A549 (cell line): Measurements from ENCODE around the gene AQP12B. TPM values are rescaled to one million over a fixed set of nuclear protein-coding genes. Genes with fewer than 3 reads are reported as not detected.

Experiments
- ATAC-seq, 2 experiments: fragments of 200-7000 bp in 1 of 2; fragments of >200 bp in 1 of 2; cut with Nextera tagmentation in 1 of 2; cut with Tn5 transposase in 1 of 2; 3 replicates each; pipeline versions ENCODE4 v1.8.0 to v1.9.1; 2018 to 2020; ENCODE audit warnings: mild to moderate bottlenecking in 1 of 2, moderate library complexity in 1 of 2
- CTCF ChIA-PET: fragments of 300-600 bp; sonication (Branson Sonifier 250); formaldehyde crosslinking; extraction: SDS; loops from one replicate; lab custom pipeline; 2021; ENCODE audit warnings: antibody characterized with exemption, inconsistent platforms; lab: Yijun Ruan, JAX
- POLR2A ChIA-PET: fragments of 350-600 bp; formaldehyde crosslinking; extraction: SDS; loops from one replicate; lab custom pipeline; 2021; ENCODE audit warnings: antibody characterized with exemption, inconsistent platforms; lab: Yijun Ruan, JAX
- DNase-seq, 2 experiments: peaks; one replicate each; pipeline versions ENCODE4 v3.0.0 to v3.0.0-alpha.2; 2011 to 2016; ENCODE audit warnings: low read depth in 1 of 2, low spot score in 1 of 2
- FAIRE-seq: peaks from 2 replicates; lab custom pipeline; 2011; peaks lifted over from hg19 to GRCh38; lab: Jason Lieb, UNC
- H3K27ac ChIP-seq, 2 experiments: fragments of >200 bp; sonication (Bioruptor Twin); formaldehyde crosslinking; 3 replicates each; pipeline ENCODE4 v1.5.1; 2016 to 2017
- H3K4me1 ChIP-seq: fragments of >200 bp; sonication (Bioruptor Twin); formaldehyde crosslinking; 3 replicates; pipeline ENCODE4 v1.6.1; 2016
- H3K4me2 ChIP-seq: fragments of >200 bp; sonication (Bioruptor Twin); formaldehyde crosslinking; 3 replicates; pipeline ENCODE4 v1.6.1; 2016
- H3K4me3 ChIP-seq: fragments of >200 bp; sonication (Bioruptor Twin); formaldehyde crosslinking; 3 replicates; pipeline ENCODE4 v1.5.1; 2016
- H3K9me3 ChIP-seq: fragments of >200 bp; sonication (Bioruptor Twin); formaldehyde crosslinking; 3 replicates; pipeline ENCODE4 v1.6.1; 2016
- CBX8 ChIP-seq: fragments of 200-600 bp; sonication (generic); IDR thresholded peaks from 2 replicates; pipeline ENCODE4 v1.6.1; 2016
- CEBPB ChIP-seq, 2 experiments: fragments of >200 bp in 1 of 2; sonication (Bioruptor Twin) in 1 of 2; formaldehyde crosslinking in 1 of 2; IDR thresholded peaks; 2 replicates each; pipeline ENCODE4 v1.6.1; 2012 to 2016
- CHD4 ChIP-seq: fragments of 200-600 bp; sonication (generic); IDR thresholded peaks from 2 replicates; pipeline ENCODE4 v1.6.1; 2016; ENCODE audit warnings: antibody characterized with exemption, mild to moderate bottlenecking, borderline replicate concordance
- EHMT2 ChIP-seq: fragments of 200-600 bp; sonication (generic); IDR thresholded peaks from 2 replicates; pipeline ENCODE4 v1.6.1; 2016; ENCODE audit warnings: antibody characterized with exemption, low read depth, mild to moderate bottlenecking, moderate library complexity
- FOXS1 ChIP-seq: fragments of 250-450 bp; sonication (Bioruptor Pico); IDR thresholded peaks from 2 replicates; pipeline ENCODE4 v1.5.0; 2020; ENCODE audit warnings: mild to moderate bottlenecking, moderate library complexity
- GATA3 ChIP-seq: IDR thresholded peaks from 2 replicates; pipeline ENCODE4 v1.6.1; 2012; ENCODE audit warnings: borderline replicate concordance
- HDAC2 ChIP-seq: fragments of 200-600 bp; sonication (generic); IDR thresholded peaks from 2 replicates; pipeline ENCODE4 v1.6.1; 2016
- HOXA7 ChIP-seq: fragments of 250-450 bp; sonication (Bioruptor Pico); IDR thresholded peaks from 2 replicates; pipeline ENCODE4 v1.5.0; 2020; ENCODE audit warnings: mild to moderate bottlenecking, moderate library complexity
- KDM1A ChIP-seq: fragments of 200-600 bp; sonication (generic); IDR thresholded peaks from 2 replicates; pipeline ENCODE4 v1.6.1; 2016; ENCODE audit warnings: low read depth, mild to moderate bottlenecking
- MAFK ChIP-seq: fragments of 450-650 bp; IDR thresholded peaks from 2 replicates; pipeline ENCODE4 v1.6.1; 2014; ENCODE audit not compliant: partially characterized antibody
- NFE2L2 ChIP-seq: fragments of 150-350 bp; conservative IDR thresholded peaks from 2 replicates; pipeline ENCODE4 v1.6.1; 2014; ENCODE audit warnings: low read length
- NR3C1 ChIP-seq: fragments of >200 bp; sonication (Bioruptor Twin); formaldehyde crosslinking; IDR thresholded peaks from 3 replicates; pipeline ENCODE4 v1.6.1; 2017
- RCOR1 ChIP-seq: fragments of 150-350 bp; IDR thresholded peaks from 2 replicates; pipeline ENCODE4 v1.6.1; 2014; ENCODE audit warnings: antibody characterized with exemption, low read length, low read depth
- TP53 ChIP-seq: fragments of 250-450 bp; sonication (Bioruptor Pico); IDR thresholded peaks from 2 replicates; pipeline ENCODE4 v1.5.0; 2021; ENCODE audit warnings: mild to moderate bottlenecking, moderate library complexity
- ZC3H11A ChIP-seq: fragments of 450-650 bp; IDR thresholded peaks from 2 replicates; pipeline ENCODE4 v1.6.1; 2014; ENCODE audit warnings: antibody characterized with exemption, mild to moderate bottlenecking
- WGBS: methylation state at CpG from one replicate; pipeline ENCODE4 v1.1.6; 2017; ENCODE audit errors: missing lambda C conversion rate; 5-methylcytosine and 5-hydroxymethylcytosine counted together
- polyA plus RNA-seq, 4 experiments: library from polyadenylated mRNA; depleted of rRNA in 3 of 4; stranded (reverse); fragments of >200 nt; fragmentation: RNase III in 1 of 4; extraction: RNeasy Plus Mini Kit Qiagen cat#74134 plus additional on column Dnase treatment in 1 of 4; gene quantifications; 2 replicates in 3 of 4; 3 replicates in 1 of 4; pipeline ENCODE4 v1.2.3, GENCODE V29; 2011 to 2017
- TF ChIP-seq, protein P1 (sequence below): fragments of 200-600 bp; sonication (generic); IDR thresholded peaks from 2 replicates; pipeline ENCODE4 v1.6.1; 2016; ENCODE audit warnings: antibody characterized with exemption, mild to moderate bottlenecking, moderate library complexity
- TF ChIP-seq, protein P2 (sequence below): fragments of >200 bp; sonication (Bioruptor Twin); formaldehyde crosslinking; IDR thresholded peaks from 3 replicates; pipeline ENCODE4 v1.5.1; 2016
- TF ChIP-seq, protein P3 (sequence below): IDR thresholded peaks from 2 replicates; pipeline ENCODE4 v1.6.1; 2012
- TF ChIP-seq, protein P4 (sequence below): fragments of >200 bp; sonication (Bioruptor Twin); formaldehyde crosslinking; IDR thresholded peaks from 3 replicates; pipeline ENCODE4 v1.6.1; 2016

The AQP12B gene
- polyA plus RNA-seq, 2 of the 4 experiments (the other 2 are of a cell fraction), result not detected

DNA sequence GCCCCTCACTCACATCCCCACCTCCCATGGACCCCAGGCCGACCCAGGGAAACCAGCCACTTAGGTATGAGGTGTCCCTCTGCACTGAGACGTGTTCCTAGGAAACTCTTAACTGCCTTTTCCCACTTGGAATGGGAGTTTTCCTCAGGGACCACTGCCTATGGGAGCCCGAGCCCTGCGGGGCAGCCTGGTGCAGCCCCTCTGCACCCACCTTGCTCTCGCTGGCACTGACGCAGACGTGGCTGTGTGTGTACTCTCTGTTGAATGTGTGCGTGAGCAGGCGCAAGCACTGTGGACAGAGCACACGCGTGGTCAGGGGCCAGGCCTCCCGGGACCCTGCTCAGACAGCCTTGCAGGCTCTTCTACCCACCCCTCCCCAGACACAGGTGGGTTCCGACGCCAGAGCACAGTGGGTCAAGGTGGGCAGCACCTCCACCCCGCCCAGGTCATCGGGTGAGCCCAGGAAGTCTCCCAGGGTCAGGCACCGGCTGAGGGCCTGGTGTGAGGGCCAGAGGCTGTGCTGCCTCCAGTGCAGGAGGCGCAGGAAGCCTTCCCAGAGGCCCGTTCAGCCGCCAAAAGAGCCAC, 39.0 kb upstream of the AQP12B start:
- no peak for ATAC-seq
- TF ChIP-seq HDAC2, result no peak
- TF ChIP-seq GATA3, result no peak
- TF ChIP-seq CHD4, result no peak
- TF ChIP-seq, protein P1, sequence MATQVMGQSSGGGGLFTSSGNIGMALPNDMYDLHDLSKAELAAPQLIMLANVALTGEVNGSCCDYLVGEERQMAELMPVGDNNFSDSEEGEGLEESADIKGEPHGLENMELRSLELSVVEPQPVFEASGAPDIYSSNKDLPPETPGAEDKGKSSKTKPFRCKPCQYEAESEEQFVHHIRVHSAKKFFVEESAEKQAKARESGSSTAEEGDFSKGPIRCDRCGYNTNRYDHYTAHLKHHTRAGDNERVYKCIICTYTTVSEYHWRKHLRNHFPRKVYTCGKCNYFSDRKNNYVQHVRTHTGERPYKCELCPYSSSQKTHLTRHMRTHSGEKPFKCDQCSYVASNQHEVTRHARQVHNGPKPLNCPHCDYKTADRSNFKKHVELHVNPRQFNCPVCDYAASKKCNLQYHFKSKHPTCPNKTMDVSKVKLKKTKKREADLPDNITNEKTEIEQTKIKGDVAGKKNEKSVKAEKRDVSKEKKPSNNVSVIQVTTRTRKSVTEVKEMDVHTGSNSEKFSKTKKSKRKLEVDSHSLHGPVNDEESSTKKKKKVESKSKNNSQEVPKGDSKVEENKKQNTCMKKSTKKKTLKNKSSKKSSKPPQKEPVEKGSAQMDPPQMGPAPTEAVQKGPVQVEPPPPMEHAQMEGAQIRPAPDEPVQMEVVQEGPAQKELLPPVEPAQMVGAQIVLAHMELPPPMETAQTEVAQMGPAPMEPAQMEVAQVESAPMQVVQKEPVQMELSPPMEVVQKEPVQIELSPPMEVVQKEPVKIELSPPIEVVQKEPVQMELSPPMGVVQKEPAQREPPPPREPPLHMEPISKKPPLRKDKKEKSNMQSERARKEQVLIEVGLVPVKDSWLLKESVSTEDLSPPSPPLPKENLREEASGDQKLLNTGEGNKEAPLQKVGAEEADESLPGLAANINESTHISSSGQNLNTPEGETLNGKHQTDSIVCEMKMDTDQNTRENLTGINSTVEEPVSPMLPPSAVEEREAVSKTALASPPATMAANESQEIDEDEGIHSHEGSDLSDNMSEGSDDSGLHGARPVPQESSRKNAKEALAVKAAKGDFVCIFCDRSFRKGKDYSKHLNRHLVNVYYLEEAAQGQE, result no peak
- no peak for TF ChIP-seq CBX8
- TF ChIP-seq RCOR1, result no peak
- no peak for TF ChIP-seq ZC3H11A
- no peak for TF ChIP-seq NFE2L2
- TF ChIP-seq, protein P2, sequence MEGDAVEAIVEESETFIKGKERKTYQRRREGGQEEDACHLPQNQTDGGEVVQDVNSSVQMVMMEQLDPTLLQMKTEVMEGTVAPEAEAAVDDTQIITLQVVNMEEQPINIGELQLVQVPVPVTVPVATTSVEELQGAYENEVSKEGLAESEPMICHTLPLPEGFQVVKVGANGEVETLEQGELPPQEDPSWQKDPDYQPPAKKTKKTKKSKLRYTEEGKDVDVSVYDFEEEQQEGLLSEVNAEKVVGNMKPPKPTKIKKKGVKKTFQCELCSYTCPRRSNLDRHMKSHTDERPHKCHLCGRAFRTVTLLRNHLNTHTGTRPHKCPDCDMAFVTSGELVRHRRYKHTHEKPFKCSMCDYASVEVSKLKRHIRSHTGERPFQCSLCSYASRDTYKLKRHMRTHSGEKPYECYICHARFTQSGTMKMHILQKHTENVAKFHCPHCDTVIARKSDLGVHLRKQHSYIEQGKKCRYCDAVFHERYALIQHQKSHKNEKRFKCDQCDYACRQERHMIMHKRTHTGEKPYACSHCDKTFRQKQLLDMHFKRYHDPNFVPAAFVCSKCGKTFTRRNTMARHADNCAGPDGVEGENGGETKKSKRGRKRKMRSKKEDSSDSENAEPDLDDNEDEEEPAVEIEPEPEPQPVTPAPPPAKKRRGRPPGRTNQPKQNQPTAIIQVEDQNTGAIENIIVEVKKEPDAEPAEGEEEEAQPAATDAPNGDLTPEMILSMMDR, result no peak
- no peak for TF ChIP-seq EHMT2
- TF ChIP-seq, protein P3, sequence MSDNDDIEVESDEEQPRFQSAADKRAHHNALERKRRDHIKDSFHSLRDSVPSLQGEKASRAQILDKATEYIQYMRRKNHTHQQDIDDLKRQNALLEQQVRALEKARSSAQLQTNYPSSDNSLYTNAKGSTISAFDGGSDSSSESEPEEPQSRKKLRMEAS, result no peak
- no peak overlapping the region for H3K4me2 ChIP-seq
- no peak overlapping the region for H3K27ac ChIP-seq
- FAIRE-seq, result no peak
- ChIA-PET CTCF (no interaction called here), POLR2A (no interaction called here)
- H3K4me3 ChIP-seq, result no peak overlapping the region
- DNase-seq, result no peak
- no peaks in the 10 kb centered on the region for H3K4me1 ChIP-seq
- no peaks in the 10 kb centered on the region for H3K9me3 ChIP-seq
- WGBS, result 52% methylated on average over 14 of the region's 20 CpGs

DNA sequence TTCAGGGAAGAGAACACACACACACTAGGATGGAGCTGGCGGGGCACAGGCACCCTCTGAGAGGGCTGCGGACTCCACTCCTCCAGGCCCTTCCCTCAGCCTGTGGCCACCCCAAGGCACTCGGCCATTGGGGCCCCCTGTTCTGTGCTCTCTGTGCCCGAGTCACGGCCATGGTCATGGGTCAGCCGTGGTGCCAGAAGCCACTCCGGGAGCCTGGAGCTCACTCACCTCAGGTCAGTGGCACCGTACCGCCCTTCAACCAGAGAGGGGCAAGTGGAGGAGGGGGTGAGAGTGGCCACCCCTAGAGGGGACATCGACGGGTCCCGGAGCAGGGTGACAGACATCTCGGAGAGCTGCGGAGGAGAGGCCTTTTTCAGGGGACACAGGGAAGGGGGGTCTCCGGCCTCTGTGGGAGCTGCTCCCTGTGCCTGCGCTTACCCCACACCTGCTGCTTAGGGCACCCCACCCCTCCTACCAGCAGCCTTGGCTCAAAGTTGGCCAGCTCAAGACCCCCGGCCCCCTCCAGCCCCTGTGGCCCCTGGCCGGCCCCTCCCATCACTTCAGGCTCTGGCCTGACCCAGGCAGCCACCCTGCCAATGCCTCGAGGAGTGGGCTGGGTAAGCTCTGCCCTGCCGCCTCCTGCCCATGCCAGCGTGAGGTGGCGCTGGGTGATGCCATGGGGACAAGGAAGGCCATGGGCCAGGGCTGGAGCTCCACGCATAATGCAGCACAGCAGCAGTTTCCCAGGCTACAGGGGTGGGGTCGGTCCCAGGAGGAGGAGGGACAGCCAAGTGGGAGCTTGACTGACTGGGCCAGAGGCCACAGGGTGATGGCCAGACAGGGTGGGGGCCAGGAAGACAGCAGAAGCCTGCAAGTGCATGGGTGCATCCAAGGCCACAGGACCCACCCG, 38.3 kb upstream of the AQP12B start:
- Histone ChIP-seq H3K4me3 (no peak overlapping the region), H3K4me1 (no peaks in the 10 kb centered on the region), H3K9me3 (no peaks in the 10 kb centered on the region), H3K27ac (no peak overlapping the region), H3K4me2 (no peak overlapping the region)
- 57% methylated on average over 12 of the region's 25 CpGs for WGBS
- TF ChIP-seq GATA3 (no peak), MAFK (no peak), CBX8 (no peak), HOXA7 (no peak), TP53 (CRISPR knock-in tag) (no peak), FOXS1 (no peak), EHMT2 (no peak), CEBPB (IDR thresholded peaks at IDR 0.05) (no peak), KDM1A (no peak), NR3C1 (no peak)
- TF ChIP-seq, protein P4, sequence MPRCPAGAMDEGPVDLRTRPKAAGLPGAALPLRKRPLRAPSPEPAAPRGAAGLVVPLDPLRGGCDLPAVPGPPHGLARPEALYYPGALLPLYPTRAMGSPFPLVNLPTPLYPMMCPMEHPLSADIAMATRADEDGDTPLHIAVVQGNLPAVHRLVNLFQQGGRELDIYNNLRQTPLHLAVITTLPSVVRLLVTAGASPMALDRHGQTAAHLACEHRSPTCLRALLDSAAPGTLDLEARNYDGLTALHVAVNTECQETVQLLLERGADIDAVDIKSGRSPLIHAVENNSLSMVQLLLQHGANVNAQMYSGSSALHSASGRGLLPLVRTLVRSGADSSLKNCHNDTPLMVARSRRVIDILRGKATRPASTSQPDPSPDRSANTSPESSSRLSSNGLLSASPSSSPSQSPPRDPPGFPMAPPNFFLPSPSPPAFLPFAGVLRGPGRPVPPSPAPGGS, result no peak
- FAIRE-seq (no peak), ATAC-seq (no peak), DNase-seq (no peak)
- ChIA-PET CTCF (interaction anchor here (1.2 to 1.3 kb wide), 3 partner anchors 9 to 120 kb away, joined by 3 to 4 read pairs (median 4); no protein-coding TSS in a partner anchor), POLR2A (no interaction called here)
